ENCODE measurements around the gene KDM2A. TPM values are rescaled to one million over a fixed set of nuclear protein-coding genes. Genes with fewer than 3 reads are reported as not detected.

The KDM2A gene
- total RNA-seq, 1 experiment from 2014 or later = 120 TPM

GRCh38 chr11:67268081-67268961, 149.3 kb downstream of the KDM2A start:
- intact Hi-C loops (cut with micrococcal nuclease; ENCODE audit: unreplicated experiment) = no loop called here
- 0 out of 2 replicates have a peak, but pooled peaks cover 7% of the 10 kb centered on the region for H3K36me3 ChIP-seq (ENCODE audit: low read depth)
- POLR2A ChIA-PET (ENCODE audit: unreplicated experiment) = interaction anchor here (0.6 kb wide), 1 partner anchor 25 kb away, joined by 3 read pairs; no protein-coding TSS in a partner anchor
- H3F3A ChIP-seq (ENCODE audit: insufficient read depth, low read depth) = peaks cover 32% of the 10 kb centered on the region; the same call in 1 of the 2 replicates
- CTCF ChIA-PET = interaction anchor here (1.1 kb wide), 1 partner anchor 49 kb away, joined by 3 read pairs; no protein-coding TSS in a partner anchor
- H3K4me3 ChIP-seq = peak overlapping the region; percentile 83; the same call in 1 of the 2 replicates
- H2AFZ ChIP-seq = no peak overlapping the region
- no peak for TF ChIP-seq CTCF (conservative IDR thresholded peaks at IDR 0.05)
- TF ChIP-seq EZH2 (IDR thresholded peaks at IDR 0.05; ENCODE audit: low read depth) = no peak
- H3K9me2 ChIP-seq (ENCODE audit: insufficient read depth) = no peaks in the 10 kb centered on the region
- H4K20me1 ChIP-seq (ENCODE audit: insufficient read depth) = peaks cover 58% of the 10 kb centered on the region
- no TSS peak for BruUV-seq (replicated peaks)
- H3K27me3 ChIP-seq (ENCODE audit: insufficient read depth, low read depth) = no peaks in the 10 kb centered on the region
- peaks cover 24% of the 10 kb centered on the region for H3K4me1 ChIP-seq (replicated peaks; ENCODE audit: insufficient read depth)
- peaks cover 70% of the 10 kb centered on the region for H3K79me2 ChIP-seq (ENCODE audit: low read depth)
- peak overlapping the region; percentile 96 for H3K4me2 ChIP-seq
- no peak for DNase-seq
- peak overlapping the region; percentile 21 for H3K27ac ChIP-seq
- no peaks in the 10 kb centered on the region for H3K9me3 ChIP-seq (ENCODE audit: insufficient read depth, low read depth)

DNA sequence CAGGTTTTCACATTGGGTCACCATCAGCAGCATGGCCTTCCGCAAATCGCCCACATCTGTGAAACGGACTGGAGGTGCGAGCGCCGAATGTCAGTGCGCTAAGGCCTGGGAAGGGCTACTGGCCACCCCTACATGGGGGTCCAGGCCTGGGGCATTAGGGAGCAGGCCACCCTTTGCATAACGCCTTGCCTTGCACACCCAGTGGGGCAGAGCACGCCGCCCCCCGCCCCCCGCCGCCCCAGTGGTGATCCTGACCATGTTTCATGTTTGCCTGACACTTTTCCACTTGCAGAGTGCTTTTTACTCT, 149.9 kb downstream of the KDM2A start:
- no peaks in the 10 kb centered on the region for H3K9me2 ChIP-seq (ENCODE audit: insufficient read depth)
- POLR2A ChIA-PET (ENCODE audit: unreplicated experiment) = no interaction called here
- no TSS peak for BruUV-seq (replicated peaks)
- peaks cover 76% of the 10 kb centered on the region for H3K79me2 ChIP-seq (ENCODE audit: low read depth)
- H3K9me3 ChIP-seq (ENCODE audit: insufficient read depth, low read depth) = no peaks in the 10 kb centered on the region
- H3K27me3 ChIP-seq (ENCODE audit: insufficient read depth, low read depth) = no peaks in the 10 kb centered on the region
- H3K4me3 ChIP-seq = no peak overlapping the region
- TF ChIP-seq CTCF (conservative IDR thresholded peaks at IDR 0.05) (no peak), EZH2 (IDR thresholded peaks at IDR 0.05; ENCODE audit: low read depth) (no peak)
- H3K36me3 ChIP-seq (ENCODE audit: low read depth) = 0 out of 2 replicates have a peak, but pooled peaks cover 7% of the 10 kb centered on the region
- peaks cover 19% of the 10 kb centered on the region for H3K4me1 ChIP-seq (replicated peaks; ENCODE audit: insufficient read depth)
- no peak for DNase-seq
- no peak overlapping the region for H2AFZ ChIP-seq
- no peak overlapping the region for H3K4me2 ChIP-seq
- no peak overlapping the region for H3K27ac ChIP-seq
- intact Hi-C loops (cut with micrococcal nuclease; ENCODE audit: unreplicated experiment) = no loop called here
- CTCF ChIA-PET = no interaction called here
- H4K20me1 ChIP-seq (ENCODE audit: insufficient read depth) = peaks cover 64% of the 10 kb centered on the region
- H3F3A ChIP-seq (ENCODE audit: insufficient read depth, low read depth) = peaks cover 29% of the 10 kb centered on the region; the same call in 1 of the 2 replicates

GRCh38 chr11:67269401-67270255, 150.6 kb downstream of the KDM2A start:
- H3F3A ChIP-seq (ENCODE audit: insufficient read depth, low read depth) = peaks cover 24% of the 10 kb centered on the region; the same call in 1 of the 2 replicates
- ChIA-PET CTCF (no interaction called here), POLR2A (ENCODE audit: unreplicated experiment) (interaction anchor here (0.6 kb wide), 1 partner anchor 53 kb away, joined by 7 read pairs; no protein-coding TSS in a partner anchor)
- no peaks in the 10 kb centered on the region for H3K27me3 ChIP-seq (ENCODE audit: insufficient read depth, low read depth)
- no peak overlapping the region for H3K27ac ChIP-seq
- peaks cover 81% of the 10 kb centered on the region for H3K79me2 ChIP-seq (ENCODE audit: low read depth)
- no peaks in the 10 kb centered on the region for H3K9me3 ChIP-seq (ENCODE audit: insufficient read depth, low read depth)
- H3K4me3 ChIP-seq = no peak overlapping the region
- no peak for DNase-seq
- no peaks in the 10 kb centered on the region for H3K9me2 ChIP-seq (ENCODE audit: insufficient read depth)
- no peak overlapping the region for H3K4me2 ChIP-seq
- peaks cover 19% of the 10 kb centered on the region for H3K4me1 ChIP-seq (replicated peaks; ENCODE audit: insufficient read depth)
- peaks cover 69% of the 10 kb centered on the region for H4K20me1 ChIP-seq (ENCODE audit: insufficient read depth)
- no peak for TF ChIP-seq CTCF (conservative IDR thresholded peaks at IDR 0.05)
- TF ChIP-seq EZH2 (IDR thresholded peaks at IDR 0.05; ENCODE audit: low read depth) = no peak
- H2AFZ ChIP-seq = no peak overlapping the region
- BruUV-seq (replicated peaks) = no TSS peak
- intact Hi-C loops (cut with micrococcal nuclease; ENCODE audit: unreplicated experiment) = no loop called here
- H3K36me3 ChIP-seq (ENCODE audit: low read depth) = 0 out of 2 replicates have a peak, but pooled peaks cover 8% of the 10 kb centered on the region
